ENCODE data around the gene CILP2.

Gene CILP2

GRCh38 chr19:19538061-19538784 is at the start of gene CILP2:
Gene CILP2 (plus strand): TSS chr19:19538265. CDS start chr19:19538350, 85 bp downstream.
- DNase-seq: no peak

- peak; percentile 97 for DNase-seq
These were observed 49.0 kb upstream of the CILP2 start for GRCh38 chr19:19488875-19489690.

GRCh38 chr19:19489804-19490204 is 48.3 kb upstream of the CILP2 start:
- no peak for DNase-seq

GRCh38 chr19:19490214-19490968 is 47.7 kb upstream of the CILP2 start:
- DNase-seq: peak; percentile 82

GRCh38 chr19:19491321-19492025 is 46.6 kb upstream of the CILP2 start:
- no peak for DNase-seq

- no peak for DNase-seq
These were observed 45.9 kb upstream of the CILP2 start for GRCh38 chr19:19492026-19492610.

- DNase-seq: no peak
These were observed 44.1 kb upstream of the CILP2 start for GRCh38 chr19:19493841-19494546.

- no peak for DNase-seq
These were observed 42.2 kb upstream of the CILP2 start for GRCh38 chr19:19495614-19496603.

GRCh38 chr19:19498255-19498991 is 39.6 kb upstream of the CILP2 start:
- DNase-seq: no peak

GRCh38 chr19:19499272-19499995 is 38.6 kb upstream of the CILP2 start:
- DNase-seq: no peak

- no peak for DNase-seq
These were observed 37.0 kb upstream of the CILP2 start for GRCh38 chr19:19500975-19501644.

GRCh38 chr19:19501798-19502197 is 36.3 kb upstream of the CILP2 start:
- DNase-seq: no peak

- DNase-seq: no peak
These were observed 35.8 kb upstream of the CILP2 start for GRCh38 chr19:19502281-19502680.

GRCh38 chr19:19502808-19503602 is 35.1 kb upstream of the CILP2 start:
- no peak for DNase-seq

GRCh38 chr19:19504754-19505668 is 33.1 kb upstream of the CILP2 start:
- DNase-seq: no peak

GRCh38 chr19:19505669-19506326 is 32.3 kb upstream of the CILP2 start:
- DNase-seq: no peak

All from fibroblast of skin of right quadriceps (primary cell).